Caki2 (cell line): ENCODE measurements around the gene LIFR. TPM values are rescaled to one million over a fixed set of nuclear protein-coding genes. Genes with fewer than 3 reads are reported as not detected.
"Not testable (repeated sequence)": the region's sequence is repeated elsewhere in the genome, so short reads cannot be mapped to it uniquely, and the experiment has no call there.

Experiments
- DNase-seq: peaks from one replicate; pipeline ENCODE4 v3.0.0-alpha.2; 2015; ENCODE audit warnings: low read depth
- in situ Hi-C: cut with HindIII; loops from 2 replicates; pipeline ENCODE4 v1.10.0; 2016; ENCODE audit warnings: low sequenced_read_pairs, low pct_unique_long_range_greater_than_20kb, mixed read lengths
- total RNA-seq: library from RNA; depleted of rRNA; stranded (reverse); fragments of >200 nt; shearing (Covaris generic); gene quantifications from 2 replicates; pipeline ENCODE4 v1.2.3, GENCODE V29; 2014; ENCODE audit warnings: low replicate concordance

The LIFR gene
- total RNA-seq, 1 experiment from 2014 or later, result 13.7 TPM

DNA sequence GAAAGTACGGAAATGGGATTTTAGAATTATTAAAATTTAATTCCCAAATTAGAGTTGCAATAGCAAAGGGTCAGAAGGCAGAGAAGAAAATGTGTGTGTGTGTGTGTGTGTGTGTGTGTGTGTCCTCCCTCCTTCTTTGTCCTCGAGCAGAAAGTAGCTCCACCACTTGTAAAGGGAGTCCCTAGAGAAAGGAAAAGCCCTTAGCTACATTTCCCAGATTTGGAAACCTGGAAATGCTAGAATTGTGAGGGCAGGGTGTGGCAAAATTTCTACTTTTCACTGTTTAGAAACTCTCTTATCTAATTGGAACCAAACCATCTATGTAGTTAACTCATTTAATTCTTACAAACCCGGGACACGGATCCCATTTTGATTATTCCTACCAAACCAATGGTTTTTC, 33.2 kb upstream of the LIFR start:
- no peak for DNase-seq
- in situ Hi-C loops, result no loop called here

DNA sequence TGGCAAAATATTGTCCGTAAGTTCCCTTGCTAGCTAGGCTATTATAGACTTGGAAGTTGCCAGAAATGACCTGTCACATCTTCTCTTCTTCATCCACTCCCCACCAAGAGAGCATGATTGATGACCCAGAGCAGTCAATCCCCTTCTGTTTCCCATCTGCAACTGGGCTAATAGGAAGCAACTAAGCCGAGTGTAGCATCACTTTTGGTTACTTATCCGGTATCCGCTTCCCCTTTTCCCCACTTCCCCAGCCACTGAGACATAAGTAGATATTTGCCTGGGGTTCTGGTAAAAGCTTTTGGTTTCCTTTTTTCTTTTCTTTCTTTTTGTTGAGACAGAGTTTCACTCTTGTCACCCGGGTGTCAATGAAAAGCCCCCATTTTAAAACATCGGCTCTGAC, 29.4 kb upstream of the LIFR start:
- in situ Hi-C loops, result no loop called here
- DNase-seq, result no peak

DNA sequence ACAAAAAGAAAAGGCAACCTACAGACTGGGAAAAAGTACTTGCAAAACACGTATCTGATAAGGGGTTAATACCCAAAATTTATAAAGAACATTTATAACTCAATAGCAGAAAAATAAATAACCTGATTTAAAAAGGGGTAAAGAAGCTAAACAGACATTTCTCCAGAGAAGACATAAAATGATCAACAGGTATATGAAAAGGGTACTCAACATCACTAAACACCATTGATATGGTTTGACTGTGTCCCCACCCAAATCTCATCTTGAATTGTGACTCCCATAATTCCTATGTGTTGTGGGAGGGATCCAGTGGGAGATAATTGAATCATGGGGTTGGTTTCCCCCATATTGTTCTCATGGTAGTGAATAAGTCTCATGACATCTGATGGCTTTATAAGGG, 27.1 kb upstream of the LIFR start:
- in situ Hi-C loops, result no loop called here

DNA sequence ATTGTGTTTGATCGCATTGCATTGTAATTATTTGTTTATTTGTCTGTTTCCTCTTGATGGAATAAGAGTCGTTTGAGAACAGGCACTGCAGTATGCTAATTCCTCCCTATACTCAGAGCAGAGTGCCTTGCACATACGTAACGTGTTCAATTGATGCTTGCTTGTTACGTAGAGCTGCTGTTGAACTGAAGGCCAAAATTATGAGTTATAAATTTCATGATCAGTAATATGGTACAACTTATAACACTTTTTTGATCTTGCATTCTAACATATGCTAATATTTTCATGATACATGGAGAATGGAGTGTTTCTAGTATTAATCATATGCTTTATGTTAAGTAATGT, 26.5 kb upstream of the LIFR start:
- no peak for DNase-seq
- in situ Hi-C loops, result no loop called here

More for the DNA sequence above, 27.1 kb upstream of the LIFR start:
- DNase-seq, result no peak

DNA sequence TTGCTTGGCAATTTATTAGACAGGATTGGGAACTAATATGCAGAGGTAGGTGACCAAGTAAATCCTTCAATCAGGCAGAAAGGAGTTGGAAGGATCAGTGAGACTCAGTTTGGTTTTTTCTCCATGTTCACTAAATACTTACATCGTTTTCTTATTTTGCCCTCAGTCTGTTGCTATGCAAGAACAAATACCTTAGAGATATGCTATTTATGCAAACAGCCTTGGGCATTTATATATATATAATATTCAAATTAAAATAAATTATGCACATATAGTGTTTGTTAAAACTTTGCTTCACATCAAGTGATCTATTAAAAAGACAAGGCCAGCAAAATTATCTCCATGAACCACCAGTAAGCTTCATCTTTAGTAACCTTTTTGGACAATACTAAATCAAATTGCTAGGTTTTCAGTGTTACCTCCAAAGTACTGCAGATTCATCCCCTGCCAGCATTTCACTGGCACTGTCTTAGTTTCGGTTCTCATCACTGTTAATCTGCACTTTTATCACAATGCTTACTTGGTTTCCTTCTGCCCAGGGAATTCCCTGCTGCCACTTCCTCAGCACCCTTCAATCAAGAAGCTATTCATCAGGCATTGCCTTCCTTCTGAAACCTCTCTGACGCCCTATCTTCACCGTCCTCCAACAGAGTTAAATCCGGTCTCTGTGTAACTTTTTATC, 26.0 kb upstream of the LIFR start:
- no peak for DNase-seq
- in situ Hi-C loops, result no loop called here

DNA sequence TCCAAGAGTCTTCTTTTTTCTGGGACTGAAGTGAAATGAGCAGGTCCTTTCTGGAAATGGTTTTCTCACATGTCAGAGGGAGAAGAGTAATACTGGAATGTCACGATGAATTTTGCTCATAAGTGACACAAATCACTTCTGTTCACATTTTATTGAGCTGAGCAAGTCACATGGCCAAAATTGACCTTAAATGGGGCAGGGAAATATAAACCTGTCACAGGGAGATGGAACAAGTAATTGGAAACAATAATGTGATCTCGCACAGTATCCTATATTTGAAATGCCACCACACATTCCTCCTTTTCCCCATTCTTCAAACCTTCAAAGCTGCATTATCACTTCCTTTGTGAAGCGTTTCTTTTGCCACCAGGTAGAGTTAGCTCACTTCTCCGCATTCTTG, 25.2 kb upstream of the LIFR start:
- DNase-seq, result no peak
- in situ Hi-C loops, result no loop called here

DNA sequence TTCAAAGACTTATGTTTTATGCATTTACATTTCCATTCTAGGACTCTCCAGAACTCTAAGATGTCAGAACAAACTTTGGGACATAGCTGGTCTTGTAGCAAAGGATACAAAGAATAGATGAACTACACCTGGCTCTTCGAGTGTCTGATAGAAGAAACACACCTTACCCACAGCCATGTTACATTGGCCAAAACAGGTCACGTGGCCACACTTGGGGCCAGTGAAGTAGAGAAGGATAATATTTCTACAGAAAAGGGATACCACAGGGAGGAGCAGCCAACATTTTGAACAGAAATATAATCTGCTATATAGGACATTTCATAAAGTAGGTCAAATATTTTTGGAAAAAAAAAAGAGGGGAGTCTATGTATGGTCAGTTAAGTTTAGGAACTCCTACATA, 22.7 kb upstream of the LIFR start:
- in situ Hi-C loops, result no loop called here
- no peak for DNase-seq

DNA sequence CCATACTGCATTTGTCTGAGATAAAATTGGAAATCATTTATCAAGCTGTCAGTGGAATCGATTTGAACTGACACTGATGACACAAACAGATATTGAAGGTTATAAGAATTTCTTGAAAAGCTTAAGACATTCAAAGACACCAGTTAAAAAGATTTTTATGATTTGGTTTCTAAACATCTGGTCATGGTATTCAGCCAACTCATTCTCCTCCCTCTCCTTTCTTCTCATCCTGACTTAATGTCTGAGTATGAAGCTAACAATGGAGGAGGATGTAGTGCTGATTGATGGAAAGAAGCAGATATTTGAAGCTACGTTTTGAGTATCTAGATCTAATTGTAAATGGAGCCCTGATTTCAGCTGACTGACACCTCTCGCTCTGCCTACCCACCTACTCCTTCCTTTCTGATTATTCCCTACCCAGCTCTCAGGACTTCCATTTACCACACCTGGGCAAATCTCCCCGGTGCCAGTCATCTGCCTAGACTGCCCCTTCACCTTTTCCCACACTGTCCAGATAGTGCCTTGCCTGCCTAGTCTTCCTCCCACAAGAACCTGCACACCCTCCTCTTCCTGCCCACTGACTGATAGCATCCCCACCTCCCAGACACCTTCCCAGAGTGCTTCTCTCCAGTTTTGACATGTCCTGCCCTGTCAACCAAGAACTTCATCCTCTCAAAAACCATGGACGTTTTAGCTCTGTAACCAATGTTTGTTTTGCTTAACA, 20.7 kb upstream of the LIFR start:
- no peak for DNase-seq
- in situ Hi-C loops, result no loop called here

DNA sequence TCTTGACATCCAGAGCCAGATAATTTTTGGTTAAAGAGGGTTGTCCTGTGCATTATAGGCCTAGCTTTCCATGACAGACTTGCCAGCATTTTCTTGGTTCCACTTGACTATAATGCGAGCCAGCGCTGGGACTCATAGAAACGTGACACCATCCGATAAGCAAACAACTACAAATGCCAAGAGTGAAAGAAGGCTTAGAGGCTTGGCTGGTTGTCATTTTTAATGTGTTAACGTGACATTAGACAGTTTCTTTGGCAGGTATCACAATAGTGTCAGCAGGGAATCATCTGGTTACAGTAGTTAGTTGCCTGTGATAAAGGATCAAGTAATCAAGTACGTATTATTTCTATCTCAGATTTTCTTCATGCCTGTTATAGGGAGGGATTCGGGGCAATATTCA, 20.0 kb upstream of the LIFR start:
- DNase-seq, result no peak
- in situ Hi-C loops, result no loop called here

DNA sequence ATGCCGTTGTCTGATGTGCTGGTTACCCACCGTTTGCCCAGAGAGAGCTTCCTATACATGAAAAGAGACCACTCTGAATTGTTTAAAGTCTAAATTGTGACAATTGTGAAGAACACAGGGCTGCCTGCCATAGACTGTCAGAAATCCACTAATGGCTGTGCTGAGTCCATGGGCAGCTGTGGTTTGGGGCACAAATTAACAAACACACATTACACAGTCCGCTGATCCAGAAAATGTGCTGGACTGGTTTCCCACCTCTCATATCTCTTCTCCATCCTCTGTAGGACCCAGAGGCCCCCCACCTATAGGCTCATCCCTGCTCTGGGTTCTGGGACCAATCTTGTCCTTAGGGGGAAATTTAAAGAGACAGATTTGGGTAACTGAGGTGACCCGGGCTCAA, 19.0 kb upstream of the LIFR start:
- no peak for DNase-seq
- in situ Hi-C loops, result no loop called here

DNA sequence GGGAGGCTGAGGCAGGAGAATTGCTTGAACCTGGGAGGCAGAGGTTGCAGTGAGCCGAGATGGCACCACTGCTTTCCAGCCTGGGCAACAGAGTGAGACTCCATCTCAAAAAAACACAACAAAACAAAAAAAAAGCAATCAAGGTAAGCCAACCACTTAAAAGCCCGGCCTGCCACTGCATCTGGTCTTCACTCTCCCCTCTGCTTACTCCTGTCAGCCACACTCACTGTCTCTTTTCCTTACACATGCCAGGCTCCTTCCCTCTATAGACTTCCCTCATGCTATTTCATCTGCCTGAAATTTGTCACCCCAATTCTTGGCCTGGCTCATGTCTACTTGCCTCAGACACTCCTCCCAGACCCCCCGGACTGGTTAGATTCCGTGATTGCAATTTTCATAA, 17.6 kb upstream of the LIFR start:
- in situ Hi-C loops, result no loop called here
- no peak for DNase-seq

DNA sequence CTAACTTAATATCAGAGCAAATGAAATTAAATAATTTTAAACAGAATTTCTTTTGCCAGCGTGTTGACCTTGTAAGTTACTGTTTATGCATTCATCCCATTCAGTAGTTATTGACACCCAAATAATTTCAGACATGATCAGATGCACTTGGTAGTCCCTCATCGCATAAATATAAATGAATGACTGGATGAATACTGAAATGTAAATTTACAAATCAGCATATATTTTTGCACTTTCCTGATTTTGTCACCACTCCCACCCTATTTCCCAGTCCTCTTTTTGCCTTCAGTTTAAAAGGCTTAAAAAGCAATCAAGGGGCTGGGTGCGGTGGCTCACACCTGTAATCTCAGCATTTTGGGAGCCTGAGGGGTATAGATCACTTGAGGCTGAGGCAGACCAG, 17.1 kb upstream of the LIFR start:
- in situ Hi-C loops, result no loop called here
- no peak for DNase-seq

DNA sequence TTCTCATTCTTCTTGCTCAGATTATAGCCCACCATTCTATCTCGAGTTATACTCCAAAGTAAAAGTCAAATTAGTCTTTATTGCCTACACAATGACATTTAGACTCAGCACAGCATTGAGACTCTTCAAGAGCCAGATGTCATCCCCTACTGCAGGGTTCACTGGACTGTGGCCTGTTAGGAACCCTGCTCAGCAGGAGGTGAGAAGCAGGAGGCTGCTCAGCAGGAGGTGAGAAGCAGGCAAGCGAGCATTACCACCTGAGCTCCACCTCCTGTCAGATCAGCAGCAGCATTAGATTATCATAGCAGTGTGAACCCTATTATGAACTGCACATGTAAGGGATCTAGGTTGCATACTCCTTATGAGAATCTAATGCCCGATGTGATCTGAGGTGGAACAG, 12.7 kb upstream of the LIFR start:
- in situ Hi-C loops, result no loop called here
- no peak for DNase-seq

DNA sequence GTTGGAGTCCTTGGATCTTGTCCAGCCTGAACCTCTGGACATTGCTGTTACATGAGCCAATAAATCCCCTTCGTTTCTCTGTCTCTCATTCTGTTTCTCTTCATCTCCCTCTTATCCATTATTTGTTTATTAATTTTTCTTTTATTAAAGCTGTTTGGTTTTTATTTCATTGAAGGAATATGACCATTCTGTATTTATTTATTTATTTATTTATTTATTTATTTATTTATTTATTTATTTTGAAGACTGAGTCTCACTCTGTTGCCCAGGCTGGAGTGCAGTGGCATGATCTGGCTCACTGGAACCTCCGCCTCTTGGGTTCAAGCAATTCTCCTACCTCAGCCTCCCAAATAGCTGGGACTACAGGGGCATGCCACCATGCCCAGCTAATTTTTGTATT, 10.9 kb upstream of the LIFR start:
- in situ Hi-C loops, DNase-seq: not testable (repeated sequence)

DNA sequence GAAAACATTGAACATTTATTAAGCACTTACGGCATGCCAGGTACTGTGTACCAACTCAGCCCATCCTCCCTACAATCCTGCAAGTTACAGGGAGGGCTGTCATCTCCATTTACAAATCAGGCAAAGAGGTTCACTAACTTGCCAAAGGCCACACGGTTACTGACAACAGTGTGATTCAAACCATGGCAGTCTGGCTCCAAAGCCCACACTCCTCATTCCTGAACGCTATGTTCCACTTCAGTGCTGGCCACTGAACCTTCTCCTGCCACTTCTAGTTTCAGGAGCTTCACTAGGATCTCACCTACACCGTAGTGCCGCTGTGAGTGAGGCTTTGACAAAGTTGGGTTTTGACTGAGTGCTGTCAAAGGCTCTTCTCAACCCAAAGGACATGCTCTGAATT, 7.2 kb upstream of the LIFR start:
- in situ Hi-C loops, result no loop called here
- peak; percentile 69 for DNase-seq

DNA sequence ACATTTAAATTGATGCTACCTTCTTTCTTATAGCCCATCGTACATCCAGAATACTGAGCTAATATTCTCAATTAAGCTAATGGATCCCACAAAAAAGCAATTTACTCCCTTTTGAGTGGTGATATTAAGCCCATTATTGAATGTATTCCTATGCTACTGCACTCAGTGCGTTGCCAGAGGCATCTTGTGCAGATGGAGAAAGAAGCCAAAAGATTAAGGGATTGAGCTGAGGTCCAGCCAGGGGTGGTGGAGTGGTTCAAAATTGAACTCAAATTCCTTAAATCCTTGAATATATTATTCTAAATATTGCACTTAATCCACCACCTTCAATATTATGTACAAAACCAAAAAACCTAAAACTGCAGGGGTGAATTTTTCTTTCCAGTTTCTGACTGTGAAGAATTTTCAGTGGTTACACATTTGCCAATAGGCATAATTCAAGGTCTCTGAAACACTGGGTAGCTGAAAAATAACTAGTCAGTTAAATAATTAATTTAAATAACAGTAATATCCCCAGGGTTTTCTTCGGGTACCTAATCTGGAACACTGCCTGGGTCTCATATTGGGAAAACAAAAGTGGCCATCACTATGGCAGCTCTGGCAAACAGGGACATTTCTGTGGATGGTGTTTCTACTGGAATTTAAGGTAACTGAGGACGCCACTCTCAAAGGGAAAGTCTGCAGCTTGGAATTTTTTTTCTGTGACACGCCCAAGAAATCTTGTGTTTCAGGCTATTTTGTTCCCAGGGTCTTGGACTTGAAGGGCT, 6.2 kb upstream of the LIFR start:
- in situ Hi-C loops, result no loop called here
- peak; percentile 18 for DNase-seq

DNA sequence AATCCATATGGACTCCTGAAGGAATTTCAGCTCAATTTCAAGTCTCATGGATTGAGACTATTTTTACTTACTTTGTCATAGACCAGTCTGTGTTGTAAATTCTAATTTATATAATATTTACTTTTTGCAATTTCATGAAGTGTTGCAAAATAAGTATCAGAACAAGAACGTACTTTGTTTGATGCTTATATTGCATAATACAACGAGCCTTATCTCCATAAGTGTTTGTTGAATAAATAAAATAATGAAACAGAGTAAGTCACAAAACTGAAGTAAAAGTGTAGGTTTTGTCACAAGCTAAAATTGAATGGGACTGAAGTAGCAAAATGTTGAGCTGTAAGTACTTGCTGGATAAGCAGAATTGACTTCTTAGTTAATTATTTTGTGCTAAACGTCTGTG, 3.0 kb upstream of the LIFR start:
- in situ Hi-C loops, result no loop called here
- no peak for DNase-seq

DNA sequence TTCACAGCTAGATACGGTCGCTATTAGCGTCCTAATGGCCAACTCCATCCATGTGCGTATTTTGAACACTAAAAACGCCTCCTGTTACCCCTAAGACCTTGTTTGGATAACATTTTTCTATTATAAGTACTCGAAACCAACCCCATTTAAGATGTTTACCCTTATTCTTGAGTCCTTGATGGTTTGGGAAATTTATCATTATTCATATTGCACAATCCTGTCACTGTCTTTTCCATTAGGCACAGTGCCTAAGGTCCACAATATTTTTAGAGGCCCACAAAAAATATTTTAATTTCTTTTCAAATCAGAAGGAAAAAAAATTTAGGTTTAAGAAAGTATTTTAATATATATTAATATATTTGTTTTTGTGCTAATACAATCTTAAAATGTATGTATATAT, 1.3 kb upstream of the LIFR start:
- in situ Hi-C loops, result no loop called here

DNA sequence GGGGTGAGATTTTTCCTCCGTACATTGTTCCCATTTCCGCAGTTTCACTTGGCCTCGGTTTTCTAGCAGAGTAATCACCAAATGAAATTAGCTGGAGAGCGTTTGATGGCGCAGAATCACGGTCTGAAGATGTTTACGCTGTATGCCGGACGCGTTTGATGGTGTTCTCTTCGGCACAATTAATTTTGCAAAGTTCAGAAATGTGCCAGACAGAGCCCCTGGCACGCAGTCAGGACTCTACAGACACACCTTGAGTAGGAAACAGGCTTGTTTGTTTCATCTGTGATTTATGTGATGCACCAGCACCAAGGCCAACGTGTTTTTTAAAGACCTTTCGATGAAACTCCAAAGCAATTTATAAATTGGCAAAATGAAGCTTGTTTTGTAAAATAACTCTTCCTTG, 863 bp upstream of the LIFR start:
- no peak for DNase-seq
- in situ Hi-C loops, result no loop called here

More for the DNA sequence above, 1.3 kb upstream of the LIFR start:
- no peak for DNase-seq
